Lung microvascular endothelial cell (primary cell): ENCODE results near the gene F12. TPM values are rescaled to one million over a fixed set of nuclear protein-coding genes. Genes with fewer than 3 reads are reported as not detected.

Experiments used
- DNase-seq, 2 donors: peaks; one replicate each; pipeline versions ENCODE4 v3.0.0 to v3.0.0-alpha.2; 2010; ENCODE audit warnings: low read depth in 2 of 2
- total RNA-seq: library from RNA; depleted of rRNA; stranded (reverse); fragments of >200 nt; gene quantifications from 2 replicates; pipeline ENCODE4 v1.2.1, GENCODE V29; 2014

The F12 gene
- total RNA-seq, 1 donor from 2014 or later: 0.40 TPM

GRCh38 chr5:177446200-177447065 lies 37.1 kb upstream of the F12 start, which contains the start of gene PRR7:
Gene PRR7 (plus strand): TSS chr5:177446814. CDS start chr5:177455068, 8,254 bp downstream.
- peak; percentile 71 to 80 for DNase-seq

- DNase-seq: no peak
Observed at GRCh38 chr5:177445917-177446199, 36.5 kb upstream of the F12 start.

DNA sequence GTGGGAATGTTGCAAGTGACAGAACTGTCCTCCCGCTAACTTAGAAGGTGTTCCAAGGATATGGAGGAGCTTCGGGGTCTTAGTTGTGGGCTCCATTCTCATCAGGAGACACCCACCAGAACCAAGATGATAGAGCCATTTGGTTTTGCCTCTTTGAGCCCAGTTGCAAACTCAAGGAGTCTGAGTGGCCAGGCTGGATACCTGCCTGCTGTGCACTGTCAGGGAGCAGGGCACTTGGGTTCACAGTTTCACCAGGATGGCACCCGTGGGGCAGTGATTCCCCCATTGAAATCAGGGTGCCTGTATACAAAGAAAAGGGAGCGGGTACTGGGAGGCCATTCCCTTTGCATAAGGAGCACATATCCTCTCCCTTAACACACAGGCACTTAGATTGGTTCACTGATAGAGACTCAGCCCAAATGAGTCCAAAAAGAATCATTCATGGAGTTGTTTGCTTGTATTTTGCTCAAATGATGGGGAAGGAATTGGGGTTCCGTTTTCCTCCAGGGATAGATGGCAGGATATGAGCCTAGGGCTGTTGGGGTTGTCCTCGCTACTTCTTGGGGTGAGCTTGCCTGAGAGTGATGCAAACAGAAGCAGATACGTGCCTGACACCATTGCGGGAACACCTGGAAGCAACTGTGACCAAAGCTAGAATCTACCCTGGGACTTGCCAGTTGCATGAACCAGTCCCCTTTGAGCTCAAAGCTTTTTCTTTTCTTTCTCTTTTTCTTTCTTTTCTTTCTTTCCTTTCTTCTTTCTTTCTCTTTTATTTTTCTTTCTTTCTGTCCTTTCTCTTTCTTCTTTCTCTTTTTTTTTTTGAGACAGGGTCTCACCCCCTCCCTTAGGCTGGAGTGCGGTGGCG lies 35.9 kb upstream of the F12 start:
- no peak for DNase-seq

DNA sequence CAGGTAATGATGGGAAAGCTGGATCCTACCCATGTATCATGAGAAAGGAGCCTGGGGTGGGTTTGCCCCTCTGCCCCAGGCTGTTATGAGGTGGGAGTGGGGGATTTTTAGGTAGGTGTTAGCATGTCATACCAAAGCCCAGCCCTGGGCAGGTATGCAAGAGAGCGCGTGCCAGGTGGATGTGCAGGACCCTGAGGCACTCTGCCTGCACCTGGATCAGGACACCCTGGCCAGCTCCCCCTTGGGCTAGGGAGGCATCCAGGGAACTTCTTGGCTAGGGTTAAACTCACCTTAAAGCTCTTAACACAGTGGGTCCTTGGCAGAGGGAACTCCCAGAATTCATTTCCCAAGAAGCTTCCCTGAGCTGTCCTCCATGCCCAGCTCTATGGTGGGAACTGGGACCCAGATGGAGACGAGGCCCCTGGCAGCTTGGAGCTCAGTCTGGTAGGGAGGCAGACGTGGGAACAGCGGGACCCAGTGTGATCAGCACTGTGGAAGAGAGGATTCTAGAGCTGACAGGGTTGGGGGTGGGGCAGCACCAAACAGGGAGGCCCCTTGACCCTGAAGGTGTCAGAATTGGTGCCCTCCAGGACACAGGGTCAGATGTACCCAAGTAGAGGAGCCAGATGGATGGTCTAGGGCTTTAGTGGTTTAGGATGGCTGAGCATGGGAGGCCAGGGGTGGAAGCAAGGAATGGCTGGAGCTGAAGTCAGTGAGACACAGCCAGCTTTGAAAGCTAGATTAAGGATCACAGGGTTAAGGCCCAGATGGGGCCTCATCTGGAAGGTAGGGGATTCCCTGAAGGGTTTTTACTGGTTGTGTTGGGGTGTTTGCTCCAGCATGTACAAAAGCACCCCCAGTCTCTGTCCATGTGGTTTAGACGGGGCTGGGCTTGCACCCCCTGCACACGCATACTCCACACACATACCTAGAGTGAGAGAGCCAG lies 35.0 kb upstream of the F12 start:
- no peak for DNase-seq

DNA sequence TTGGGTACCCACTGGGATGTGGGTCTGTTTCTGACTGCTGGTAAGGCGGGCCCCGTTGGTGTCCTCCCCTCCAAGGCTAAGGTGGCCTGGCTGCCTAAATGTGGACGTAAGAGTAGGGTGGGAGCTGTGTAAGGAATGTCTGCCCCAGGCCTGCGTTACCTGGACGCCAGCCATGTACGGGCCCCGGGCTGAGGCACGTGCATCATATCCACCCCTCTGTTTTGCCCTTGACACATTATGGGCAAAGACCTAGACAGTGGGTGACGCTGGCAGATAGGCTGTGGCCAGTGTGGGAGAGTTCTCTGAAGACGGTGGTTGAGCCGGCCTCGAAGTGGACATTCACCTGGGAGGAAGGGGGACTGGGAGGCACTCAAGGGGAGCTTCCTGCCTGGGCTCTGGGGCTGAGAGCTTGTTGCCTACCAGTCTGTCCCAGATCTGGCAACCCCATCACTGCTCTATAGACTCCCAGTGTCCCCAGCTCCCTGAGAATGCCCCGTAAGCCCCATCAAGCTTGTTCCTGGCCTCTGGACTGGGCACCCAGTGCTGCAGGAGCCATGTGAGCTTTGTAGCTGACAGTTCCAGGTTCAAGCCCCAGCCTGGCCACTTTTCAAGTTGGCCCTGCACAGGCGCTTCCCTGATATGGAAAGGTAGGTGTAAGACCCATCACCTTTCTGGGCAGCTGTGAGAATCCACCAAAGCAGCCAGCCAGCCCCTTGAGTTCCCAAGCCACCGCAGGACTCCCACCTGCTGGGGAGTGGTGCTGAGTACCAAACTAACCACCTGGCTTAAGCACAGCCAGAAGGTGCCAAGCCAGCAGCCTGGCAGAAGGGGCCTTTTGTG lies 34.0 kb upstream of the F12 start:
- DNase-seq: no peak

GRCh38 chr5:177442066-177442826 lies 32.9 kb upstream of the F12 start:
- no peak for DNase-seq

DNA sequence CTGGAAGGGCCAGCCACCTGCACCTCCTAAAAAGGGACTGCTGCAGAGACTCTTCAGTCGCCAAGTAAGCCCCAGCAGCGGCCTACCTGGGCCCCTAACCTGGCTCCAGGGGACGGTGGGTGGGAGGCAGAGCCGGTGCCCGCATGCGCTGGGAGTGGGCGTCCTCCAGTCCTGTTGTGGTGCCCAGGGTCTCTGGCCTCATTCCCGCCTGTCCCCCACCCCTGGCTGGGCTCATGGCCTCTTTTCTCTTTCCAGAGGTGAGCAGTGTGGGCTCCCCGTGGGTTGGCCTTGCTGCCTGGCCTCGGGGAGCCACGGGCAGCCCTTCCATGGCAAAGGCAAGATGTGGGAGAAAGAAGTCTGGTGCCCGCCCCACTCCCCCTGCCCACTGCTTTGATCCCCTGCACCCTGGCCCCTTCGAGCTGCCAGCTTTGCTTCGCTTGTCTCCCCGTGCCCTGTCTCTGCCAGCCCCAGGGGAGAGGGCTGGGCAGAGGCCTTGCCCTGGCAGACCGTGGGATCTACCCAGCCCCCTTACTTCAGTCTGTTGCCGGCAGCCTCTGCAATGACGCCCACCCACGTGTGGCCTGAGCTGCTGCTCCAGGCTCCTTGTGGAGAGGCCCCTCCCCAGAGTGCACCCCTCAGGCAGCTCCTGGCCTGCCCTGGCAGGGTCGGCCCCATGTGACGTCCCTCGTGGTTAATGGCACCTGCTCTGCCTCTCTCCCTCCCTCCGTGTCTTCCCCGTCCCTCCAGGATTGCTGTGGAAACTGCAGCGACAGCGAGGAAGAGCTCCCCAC lies 31.8 kb upstream of the F12 start:
- no peak for DNase-seq

GRCh38 chr5:177440211-177440989 lies 31.0 kb upstream of the F12 start:
- DNase-seq: no peak

DNA sequence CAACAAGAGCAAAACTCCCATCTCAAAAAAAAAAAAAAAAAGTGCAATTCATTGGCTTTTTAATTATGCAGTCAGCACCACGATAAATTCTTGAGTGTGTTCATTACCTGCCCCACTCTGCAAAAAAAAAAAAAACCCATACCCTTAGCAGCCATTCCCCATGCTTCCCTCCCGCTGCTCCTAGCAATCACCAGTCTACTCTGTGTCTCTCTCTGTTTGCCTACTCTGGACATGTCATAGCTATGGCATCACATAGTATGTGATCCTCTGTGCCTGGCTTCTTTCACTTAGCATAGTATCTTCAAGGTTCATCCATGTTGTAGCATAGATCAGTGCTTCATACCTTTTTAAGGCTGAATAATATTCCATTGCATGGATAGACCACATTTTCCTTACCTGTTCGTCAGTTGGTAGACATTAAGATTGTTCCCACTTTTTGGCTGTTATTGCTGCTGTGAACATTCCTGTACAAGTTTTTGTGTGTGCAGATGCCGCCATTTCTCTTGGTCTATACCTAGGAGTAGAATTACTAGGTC lies 30.2 kb upstream of the F12 start:
- DNase-seq: no peak

DNA sequence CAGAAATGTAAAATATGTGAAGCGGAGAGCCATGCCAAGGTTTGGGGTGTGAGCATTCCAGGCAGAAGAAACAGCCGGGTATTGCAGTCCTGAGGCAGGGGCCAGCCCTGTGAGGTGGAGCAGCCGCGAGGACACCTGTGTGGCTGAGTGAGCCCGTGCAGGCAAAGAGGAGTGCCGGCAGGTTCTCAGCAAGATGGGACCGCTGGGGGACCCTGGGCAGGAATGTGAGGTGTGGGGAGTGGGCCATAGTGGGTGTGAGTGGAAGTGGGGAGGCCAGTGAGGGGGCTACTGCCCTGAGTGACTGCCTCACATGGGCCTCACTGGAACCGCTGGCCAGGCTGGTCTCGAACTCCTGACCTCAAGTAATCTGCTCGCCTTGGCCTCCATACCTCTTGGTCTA lies 29.1 kb upstream of the F12 start:
- DNase-seq: no peak

DNA sequence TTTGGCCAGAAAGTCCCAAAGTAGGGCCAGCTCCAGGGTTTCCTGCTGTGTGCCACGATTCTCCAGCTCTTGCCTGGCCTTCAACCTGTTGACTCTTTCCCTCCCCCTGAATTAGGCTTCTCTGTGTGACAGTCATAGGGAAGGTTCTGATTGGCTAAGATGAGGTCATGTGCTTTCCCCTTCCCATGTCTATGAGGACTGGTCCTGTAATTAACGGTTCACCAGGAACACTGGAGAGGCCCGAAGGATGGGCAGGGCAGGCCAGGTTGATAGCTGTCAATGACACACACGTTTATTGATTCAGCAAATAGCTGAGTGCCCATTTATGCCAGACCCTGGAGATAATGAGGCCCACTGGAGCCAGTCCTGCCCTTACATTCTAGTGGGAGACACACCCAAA lies 28.3 kb upstream of the F12 start:
- no peak for DNase-seq

- no peak for DNase-seq
Observed at GRCh38 chr5:177435847-177436536, 26.6 kb upstream of the F12 start.

DNA sequence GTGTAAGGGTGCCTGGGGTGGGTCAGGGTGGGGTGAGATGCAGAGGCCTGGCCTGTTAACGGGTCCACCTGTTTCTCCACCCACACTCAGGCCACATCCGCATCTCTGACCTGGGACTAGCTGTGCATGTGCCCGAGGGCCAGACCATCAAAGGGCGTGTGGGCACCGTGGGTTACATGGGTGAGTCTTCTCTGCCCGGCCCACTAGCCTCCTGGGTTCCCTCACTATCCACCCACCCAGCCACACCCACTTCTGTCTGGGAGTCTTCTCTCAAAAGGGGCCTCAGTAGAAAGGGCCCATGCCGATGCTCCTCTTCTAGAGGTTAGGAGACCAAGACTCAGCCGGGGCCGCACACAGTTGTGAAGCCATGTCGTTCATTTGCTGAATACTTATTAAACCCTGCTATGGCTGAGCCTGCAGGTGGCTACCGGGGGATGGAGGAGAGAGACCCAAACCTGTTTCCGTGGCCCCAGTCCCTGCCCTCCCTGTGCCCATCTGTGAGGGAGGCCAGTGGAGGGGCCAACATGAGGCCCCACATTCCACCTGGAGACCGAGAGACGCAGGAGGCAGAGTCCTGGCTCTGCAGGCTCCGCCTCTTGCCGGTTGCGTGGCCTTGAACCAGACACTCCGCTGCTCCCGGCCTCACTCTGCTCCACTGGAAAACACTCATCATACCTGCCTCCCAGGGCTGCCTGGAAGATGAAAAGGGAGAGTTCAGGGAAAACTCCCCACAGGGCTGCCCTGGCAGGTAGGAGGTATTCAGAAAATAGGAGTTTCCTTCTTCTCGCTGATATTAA lies 25.8 kb upstream of the F12 start:
- no peak for DNase-seq

DNA sequence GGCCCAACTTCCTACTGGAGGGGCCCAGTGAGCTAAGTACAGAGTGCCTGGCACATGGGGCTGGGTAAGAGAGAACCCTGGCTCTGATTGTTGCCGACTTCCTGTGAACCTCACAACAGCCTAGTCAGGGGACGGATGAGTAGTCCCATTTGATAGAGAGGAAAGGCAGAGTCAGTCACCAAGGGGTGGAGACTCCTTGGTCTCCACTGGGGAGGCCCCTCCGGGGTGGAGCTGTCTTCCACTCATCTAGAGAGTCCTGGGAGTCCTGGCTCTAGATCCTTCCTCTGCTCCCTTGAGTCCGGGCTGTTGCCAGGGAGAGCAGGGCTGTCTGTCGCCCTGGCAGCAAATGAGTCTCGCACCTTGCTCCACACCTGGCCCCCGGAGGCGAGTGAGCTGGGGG lies 25.1 kb upstream of the F12 start:
- DNase-seq: peak in 1 of 2 donors; percentile 66

DNA sequence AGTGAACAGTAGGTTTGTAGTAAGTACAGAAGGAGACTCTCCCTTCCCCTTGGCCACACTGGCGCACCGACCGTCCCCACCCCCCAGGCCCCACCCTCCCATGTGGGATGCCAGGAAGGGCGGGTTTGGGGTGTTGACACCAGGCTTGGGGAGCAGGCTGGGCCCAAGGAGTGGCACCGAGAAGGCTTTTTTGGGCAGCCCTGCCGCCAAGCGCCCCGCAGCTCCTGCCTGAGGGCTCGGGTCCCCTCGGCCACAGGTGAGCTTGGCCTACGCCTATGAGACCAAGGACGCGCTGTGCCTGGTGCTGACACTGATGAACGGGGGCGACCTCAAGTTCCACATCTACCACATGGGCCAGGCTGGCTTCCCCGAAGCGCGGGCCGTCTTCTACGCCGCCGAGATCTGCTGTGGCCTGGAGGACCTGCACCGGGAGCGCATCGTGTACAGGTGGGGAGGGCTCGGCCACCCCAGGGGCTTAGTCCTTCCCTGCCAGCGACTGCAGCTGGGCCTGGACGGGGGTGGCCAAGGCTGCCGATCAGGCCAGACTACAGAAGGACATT lies 24.4 kb upstream of the F12 start:
- DNase-seq: no peak
